OCI-LY7 (cell line): ENCODE results near the gene ASPHD1. TPM values are rescaled to one million over a fixed set of nuclear protein-coding genes. Genes with fewer than 3 reads are reported as not detected.

ENCODE experiments used
- BruUV-seq: library from RNA; stranded (reverse); fragments of 400-500 nt; replicated peaks from 2 replicates; lab custom pipeline; 2021; lab: Mats Ljungman, UMichigan
- CTCF ChIA-PET: fragments of 300-600 bp; sonication (Branson Sonifier 250); formaldehyde crosslinking; loops from one replicate; lab custom pipeline; 2022; ENCODE audit warnings: antibody characterized with exemption; ENCODE audit not compliant: unreplicated experiment; lab: Charles Lee
- POLR2A ChIA-PET: fragments of 300-600 bp; sonication (Branson Sonifier 250); formaldehyde crosslinking; loops from one replicate; lab custom pipeline; 2022; ENCODE audit warnings: antibody characterized with exemption; lab: Charles Lee
- DNase-seq: peaks from one replicate; pipeline ENCODE4 v3.0.0-alpha.2; 2015; ENCODE audit warnings: low spot score
- H2AFZ ChIP-seq: fragments of 200-600 bp; sonication (generic), shearing (Covaris generic); 2 replicates; pipeline ENCODE4 v1.6.1; 2014; ENCODE audit warnings: mild to moderate bottlenecking, antibody characterized with exemption, low read length, moderate library complexity
- H3K27ac ChIP-seq: fragments of 200-600 bp; sonication (generic); 2 replicates; pipeline ENCODE4 v1.5.1; 2014; ENCODE audit warnings: mixed run types, low read depth, mild to moderate bottlenecking, moderate library complexity, low read length, inconsistent platforms; ENCODE audit not compliant: poor library complexity, severe bottlenecking
- H3K36me3 ChIP-seq: fragments of 200-600 bp; sonication (generic); 2 replicates; pipeline ENCODE4 v1.6.1; 2014; ENCODE audit warnings: mild to moderate bottlenecking, antibody characterized with exemption, low read length, moderate library complexity, mixed read lengths; ENCODE audit not compliant: insufficient read depth
- H3K4me1 ChIP-seq: fragments of 200-600 bp; sonication (generic); 2 replicates; pipeline ENCODE4 v1.5.1; 2014; ENCODE audit warnings: mild to moderate bottlenecking, low read length; ENCODE audit not compliant: insufficient read depth, poor library complexity, severe bottlenecking
- H3K4me2 ChIP-seq: fragments of 200-600 bp; sonication (generic); 2 replicates; pipeline ENCODE4 v1.6.1; 2014; ENCODE audit warnings: mild to moderate bottlenecking, low read length
- H3K4me3 ChIP-seq: fragments of 200-600 bp; sonication (generic); 2 replicates; pipeline ENCODE4 v1.5.1; 2014; ENCODE audit warnings: mild to moderate bottlenecking, low read depth, low read length; ENCODE audit not compliant: poor library complexity, severe bottlenecking
- H3K79me2 ChIP-seq: fragments of 200-600 bp; sonication (generic); 2 replicates; pipeline ENCODE4 v1.6.1; 2016; ENCODE audit warnings: low read depth, mild to moderate bottlenecking, low read length, moderate library complexity, mixed read lengths; ENCODE audit not compliant: insufficient read depth
- H3K9me2 ChIP-seq: fragments of 200-600 bp; sonication (generic); 2 replicates; pipeline ENCODE4 v1.6.1; 2016; ENCODE audit warnings: mild to moderate bottlenecking, low read length, mixed read lengths; ENCODE audit not compliant: insufficient read depth
- H3K9me3 ChIP-seq: fragments of 200-600 bp; sonication (generic); 2 replicates; pipeline ENCODE4 v1.6.1; 2014; ENCODE audit warnings: mild to moderate bottlenecking, mixed run types, low read length, mixed read lengths
- H4K20me1 ChIP-seq: fragments of 200-600 bp; sonication (generic); 2 replicates; pipeline ENCODE4 v1.6.1; 2014; ENCODE audit warnings: mild to moderate bottlenecking, antibody characterized with exemption, low read length, moderate library complexity, mixed read lengths; ENCODE audit not compliant: insufficient read depth
- EZH2phosphoT487 ChIP-seq: fragments of 200-600 bp; sonication (generic); IDR thresholded peaks from 2 replicates; pipeline ENCODE4 v1.6.1; 2018; ENCODE audit warnings: low read depth, borderline replicate concordance, mild to moderate bottlenecking, mixed run types, antibody characterized with exemption, low read length, moderate library complexity, mixed read lengths
- intact Hi-C: fragments of 100-400 bp; cut with micrococcal nuclease; formaldehyde crosslinking; loops from one replicate; pipeline ENCODE4 v1.10.0; 2022; ENCODE audit not compliant: unreplicated experiment
- total RNA-seq, 2 experiments: library from RNA; depleted of rRNA in 1 of 2; stranded (reverse); fragments of >200 nt in 1 of 2; shearing (Covaris generic) in 1 of 2; gene quantifications; 2 replicates each; pipeline ENCODE4 v1.2.3, GENCODE V29; 2014 to 2022
- TF ChIP-seq, protein P1 (sequence below): fragments of 200-600 bp; sonication (generic); conservative IDR thresholded peaks from 2 replicates; pipeline ENCODE4 v1.5.1; 2014; ENCODE audit warnings: mild to moderate bottlenecking, antibody characterized with exemption, low read length, moderate library complexity, mixed read lengths

The ASPHD1 gene
- total RNA-seq, 2 experiments from 2014 or later: 0.30 TPM; not detected in 1

- Histone ChIP-seq H3K4me1 (no peaks in the 10 kb centered on the region), H3K9me3 (no peaks in the 10 kb centered on the region), H3K9me2 (no peaks in the 10 kb centered on the region), H3K4me2 (no peak overlapping the region), H3K27ac (no peak overlapping the region), H2AFZ (no peak overlapping the region), H3K4me3 (no peak overlapping the region), H4K20me1 (no peaks in the 10 kb centered on the region), H3K36me3 (no peaks in the 10 kb centered on the region), H3K79me2 (no peaks in the 10 kb centered on the region)
- TF ChIP-seq, protein P1, sequence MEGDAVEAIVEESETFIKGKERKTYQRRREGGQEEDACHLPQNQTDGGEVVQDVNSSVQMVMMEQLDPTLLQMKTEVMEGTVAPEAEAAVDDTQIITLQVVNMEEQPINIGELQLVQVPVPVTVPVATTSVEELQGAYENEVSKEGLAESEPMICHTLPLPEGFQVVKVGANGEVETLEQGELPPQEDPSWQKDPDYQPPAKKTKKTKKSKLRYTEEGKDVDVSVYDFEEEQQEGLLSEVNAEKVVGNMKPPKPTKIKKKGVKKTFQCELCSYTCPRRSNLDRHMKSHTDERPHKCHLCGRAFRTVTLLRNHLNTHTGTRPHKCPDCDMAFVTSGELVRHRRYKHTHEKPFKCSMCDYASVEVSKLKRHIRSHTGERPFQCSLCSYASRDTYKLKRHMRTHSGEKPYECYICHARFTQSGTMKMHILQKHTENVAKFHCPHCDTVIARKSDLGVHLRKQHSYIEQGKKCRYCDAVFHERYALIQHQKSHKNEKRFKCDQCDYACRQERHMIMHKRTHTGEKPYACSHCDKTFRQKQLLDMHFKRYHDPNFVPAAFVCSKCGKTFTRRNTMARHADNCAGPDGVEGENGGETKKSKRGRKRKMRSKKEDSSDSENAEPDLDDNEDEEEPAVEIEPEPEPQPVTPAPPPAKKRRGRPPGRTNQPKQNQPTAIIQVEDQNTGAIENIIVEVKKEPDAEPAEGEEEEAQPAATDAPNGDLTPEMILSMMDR: no peak
- no peak for TF ChIP-seq EZH2phosphoT487
- intact Hi-C loops: no loop called here
- POLR2A ChIA-PET: no interaction called here
- DNase-seq: no peak
- BruUV-seq: no TSS peak
- CTCF ChIA-PET: no interaction called here
Measured at GRCh38 chr16:29896841-29897240, 3.4 kb upstream of the ASPHD1 start.

DNA sequence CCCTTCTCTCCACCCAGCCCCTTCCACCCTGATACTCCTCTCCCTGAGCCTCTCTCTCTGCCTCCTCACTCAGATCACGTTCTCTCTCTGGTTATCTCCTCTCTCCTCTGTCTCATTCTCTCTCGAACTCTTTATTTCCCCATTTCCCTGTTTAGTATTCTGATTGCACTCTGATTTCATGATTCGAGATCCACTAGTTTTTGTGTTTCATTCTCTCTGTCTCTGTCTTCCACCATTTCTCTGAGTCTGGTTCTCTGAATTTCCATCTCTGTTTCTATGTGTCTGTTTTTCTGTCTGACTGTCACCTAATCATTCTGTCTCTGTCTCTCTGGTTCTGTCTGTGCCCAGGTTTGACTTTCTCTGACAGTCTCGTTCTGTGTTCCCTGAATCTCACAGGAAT, 3.0 kb upstream of the ASPHD1 start:
- Histone ChIP-seq H3K79me2 (no peaks in the 10 kb centered on the region), H2AFZ (no peak overlapping the region), H4K20me1 (no peaks in the 10 kb centered on the region), H3K9me2 (no peaks in the 10 kb centered on the region), H3K4me1 (no peaks in the 10 kb centered on the region), H3K4me3 (no peak overlapping the region), H3K27ac (no peak overlapping the region), H3K36me3 (no peaks in the 10 kb centered on the region), H3K9me3 (no peaks in the 10 kb centered on the region), H3K4me2 (no peak overlapping the region)
- ChIA-PET POLR2A (no interaction called here), CTCF (no interaction called here)
- BruUV-seq: no TSS peak
- DNase-seq: no peak
- TF ChIP-seq, protein P1: no peak
- TF ChIP-seq EZH2phosphoT487: no peak
- intact Hi-C loops: no loop called here

DNA sequence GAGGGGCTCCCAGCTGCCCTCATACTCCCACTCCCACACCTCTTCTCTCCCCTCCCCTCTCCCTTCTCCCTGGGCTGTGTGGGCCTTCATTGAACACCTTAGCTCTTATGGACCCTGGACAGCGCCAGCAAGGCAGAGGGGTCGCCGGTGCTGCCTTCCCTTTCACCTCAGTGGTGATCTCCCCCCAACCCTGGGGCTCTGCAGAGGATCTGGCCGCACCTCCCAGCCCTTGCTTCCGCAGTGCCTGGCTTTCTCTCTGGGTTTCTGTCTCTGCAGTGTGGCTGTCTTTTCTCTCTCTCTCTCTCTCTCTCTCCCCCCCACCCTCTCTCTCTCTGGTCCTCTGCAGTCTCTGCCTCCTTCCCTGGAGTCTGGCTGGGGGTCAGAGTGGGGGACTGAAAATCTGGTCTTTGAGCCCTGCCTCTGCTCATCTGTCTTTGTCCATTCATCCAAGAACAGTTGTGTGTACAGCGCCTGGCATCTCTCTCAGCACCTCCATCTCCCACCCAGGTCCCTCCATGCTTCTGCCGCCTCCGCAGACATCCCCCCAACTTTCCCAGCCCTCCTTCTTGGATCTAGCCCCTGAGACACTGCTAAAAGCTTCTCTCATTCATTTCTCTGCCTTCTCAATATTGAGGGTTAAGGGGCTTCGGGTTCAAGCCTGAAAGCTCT, 2.0 kb upstream of the ASPHD1 start:
- Histone ChIP-seq H3K4me2 (no peak overlapping the region), H3K4me1 (no peaks in the 10 kb centered on the region), H3K9me3 (no peaks in the 10 kb centered on the region), H2AFZ (no peak overlapping the region), H3K79me2 (no peaks in the 10 kb centered on the region), H4K20me1 (no peaks in the 10 kb centered on the region), H3K9me2 (no peaks in the 10 kb centered on the region), H3K27ac (no peak overlapping the region), H3K4me3 (no peak overlapping the region), H3K36me3 (no peaks in the 10 kb centered on the region)
- no peak for DNase-seq
- ChIA-PET POLR2A (interaction anchor here (0.6 kb wide), 1 partner anchor 163 kb away, joined by 6 read pairs; no protein-coding TSS in a partner anchor), CTCF (interaction anchor here (0.6 kb wide), 1 partner anchor 30 kb away, joined by 4 read pairs; no protein-coding TSS in a partner anchor)
- TF ChIP-seq EZH2phosphoT487: no peak
- TF ChIP-seq, protein P1: no peak
- BruUV-seq: no TSS peak
- intact Hi-C loops: no loop called here
